Measurements from ENCODE around the gene PRPF8. TPM values are rescaled to one million over a fixed set of nuclear protein-coding genes. Genes with fewer than 3 reads are reported as not detected.
"Not testable (repeated sequence)": the region's sequence is repeated elsewhere in the genome, so short reads cannot be mapped to it uniquely, and the experiment has no call there.

The PRPF8 gene
- polyA plus RNA-seq, 12 donors, result 129 to 215 (median 179) TPM; not detected in 1

DNA sequence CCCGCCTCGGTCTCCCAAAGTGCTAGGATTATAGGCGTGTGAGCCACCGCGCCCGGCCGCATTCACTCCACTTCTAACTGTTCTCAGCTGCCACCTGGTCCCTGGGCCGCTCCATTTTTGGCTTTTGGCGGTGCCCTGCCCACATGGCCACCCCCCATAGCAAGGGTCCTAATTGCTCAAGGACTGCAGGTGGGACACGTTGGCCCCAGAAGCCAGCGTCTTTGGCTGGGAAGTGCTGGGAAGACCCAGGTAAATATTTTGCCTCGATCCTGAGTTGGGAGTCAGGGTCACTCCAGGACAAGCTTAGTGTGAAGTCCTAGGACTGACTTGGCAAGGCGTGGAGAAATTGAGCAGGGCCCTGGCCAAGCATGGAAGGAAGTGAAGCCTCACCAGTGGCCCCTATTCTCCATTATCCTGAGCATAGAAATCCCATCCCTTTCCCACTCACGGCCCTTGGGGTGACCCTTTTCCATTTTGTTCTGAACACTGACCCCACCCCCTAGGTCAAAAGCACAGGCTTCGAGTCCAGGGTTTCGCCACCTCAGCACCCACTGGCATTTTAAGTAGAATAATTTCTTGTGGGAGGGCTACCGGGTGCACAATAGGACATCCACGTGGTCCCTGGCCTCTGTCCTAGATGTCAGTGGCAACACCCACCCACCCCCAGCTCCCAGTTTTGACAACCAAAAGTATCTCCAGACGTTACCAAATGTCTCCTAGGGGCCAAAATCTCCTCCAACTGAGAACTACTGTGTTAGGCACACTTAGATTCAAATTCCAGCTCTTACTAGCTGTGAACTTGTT is 33.9 kb upstream of the PRPF8 start:
- DNase-seq, result no peak

DNA sequence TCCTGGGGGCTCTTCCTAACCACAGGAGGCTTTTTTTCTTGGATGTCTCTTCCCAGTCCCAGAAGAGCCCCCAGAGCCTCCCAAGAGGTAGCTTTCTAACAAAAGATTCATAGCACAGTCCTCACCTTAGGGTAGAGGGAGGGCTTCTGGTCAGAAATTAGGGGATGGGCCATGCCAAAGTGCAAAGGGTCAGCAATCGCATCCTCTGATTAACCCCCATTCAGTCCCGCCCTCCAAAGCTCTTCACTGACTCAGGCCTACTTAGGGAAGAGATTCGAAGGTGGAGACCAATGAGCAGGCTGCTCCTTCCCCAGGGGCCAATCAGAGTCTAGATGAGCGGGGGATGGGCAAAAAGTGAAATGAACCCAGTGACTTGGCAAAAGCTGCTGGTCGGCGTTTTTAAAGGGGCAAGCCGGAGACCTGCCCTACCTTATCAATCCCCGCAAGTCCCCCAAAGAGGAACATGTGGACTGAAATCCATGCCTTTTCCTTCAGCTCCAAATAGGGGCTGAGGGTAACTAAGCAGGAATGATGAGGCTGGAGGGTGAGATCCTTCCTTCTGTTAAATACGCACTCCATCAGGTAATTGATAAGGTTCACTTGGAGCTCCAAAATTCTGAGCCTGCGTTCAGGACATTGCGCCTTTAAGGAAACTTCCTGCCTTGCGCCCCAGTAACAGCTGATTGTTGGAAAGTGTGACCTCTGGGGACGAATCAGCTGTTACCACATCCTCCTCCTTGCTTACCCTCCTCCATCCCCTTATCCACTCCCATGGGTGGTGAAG is 32.4 kb upstream of the PRPF8 start:
- DNase-seq, result peak; percentile 88

DNA sequence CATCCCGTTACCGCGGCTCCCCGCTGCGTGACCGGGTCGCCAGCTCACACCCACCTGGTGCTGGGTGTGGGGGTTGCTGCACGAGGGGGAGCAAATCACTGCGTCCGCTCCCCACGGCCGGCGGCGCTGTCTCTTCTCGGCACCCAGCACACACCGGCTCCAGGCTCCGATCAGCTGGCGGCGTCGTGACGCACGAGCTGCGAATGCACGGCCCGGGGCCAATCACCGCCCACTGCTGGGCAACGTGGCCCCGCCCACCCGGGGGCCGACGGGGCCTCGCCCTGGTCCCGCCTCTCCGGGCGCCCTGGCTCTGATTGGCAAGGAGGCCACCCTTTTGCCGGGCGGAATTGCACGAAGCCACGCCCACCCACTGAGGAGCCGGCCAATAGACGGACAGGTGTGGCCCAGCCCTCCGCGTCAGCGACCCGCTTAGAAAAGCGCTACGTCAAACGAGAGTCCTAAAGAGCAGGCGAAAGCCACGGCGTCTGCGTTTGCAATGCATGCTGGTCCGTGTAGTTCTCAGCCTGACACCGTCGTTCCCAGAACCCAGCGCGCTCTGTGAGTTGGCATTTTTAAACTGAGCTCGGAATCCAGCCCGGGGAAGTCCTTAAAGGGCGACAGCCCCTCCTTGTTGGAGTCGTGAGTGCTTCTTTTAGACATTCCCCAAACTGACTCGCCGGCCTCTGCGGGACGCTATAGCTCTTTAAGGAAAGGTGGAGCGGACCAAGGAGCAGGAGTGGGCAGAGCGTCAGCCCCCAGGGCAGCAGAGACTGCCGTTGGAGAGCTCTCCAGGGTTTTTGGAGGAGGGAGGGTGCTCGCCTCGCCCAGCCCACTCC is 31.6 kb upstream of the PRPF8 start:
- DNase-seq, result peak; percentile 100

DNA sequence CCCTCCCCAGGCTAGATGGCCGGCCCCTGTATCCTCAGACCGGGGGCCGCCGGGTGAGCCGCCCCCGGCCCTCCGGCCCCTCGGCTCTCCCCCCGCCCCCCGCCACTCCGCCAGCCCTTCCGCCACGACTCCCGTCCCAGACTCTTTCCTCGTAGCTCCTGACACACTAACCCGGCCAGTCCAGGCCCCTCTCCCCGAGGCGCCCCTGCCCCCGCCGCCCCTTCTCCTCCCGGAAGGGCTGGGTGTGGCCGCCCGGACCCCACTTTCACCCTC is 31.1 kb upstream of the PRPF8 start:
- no peak for DNase-seq

DNA sequence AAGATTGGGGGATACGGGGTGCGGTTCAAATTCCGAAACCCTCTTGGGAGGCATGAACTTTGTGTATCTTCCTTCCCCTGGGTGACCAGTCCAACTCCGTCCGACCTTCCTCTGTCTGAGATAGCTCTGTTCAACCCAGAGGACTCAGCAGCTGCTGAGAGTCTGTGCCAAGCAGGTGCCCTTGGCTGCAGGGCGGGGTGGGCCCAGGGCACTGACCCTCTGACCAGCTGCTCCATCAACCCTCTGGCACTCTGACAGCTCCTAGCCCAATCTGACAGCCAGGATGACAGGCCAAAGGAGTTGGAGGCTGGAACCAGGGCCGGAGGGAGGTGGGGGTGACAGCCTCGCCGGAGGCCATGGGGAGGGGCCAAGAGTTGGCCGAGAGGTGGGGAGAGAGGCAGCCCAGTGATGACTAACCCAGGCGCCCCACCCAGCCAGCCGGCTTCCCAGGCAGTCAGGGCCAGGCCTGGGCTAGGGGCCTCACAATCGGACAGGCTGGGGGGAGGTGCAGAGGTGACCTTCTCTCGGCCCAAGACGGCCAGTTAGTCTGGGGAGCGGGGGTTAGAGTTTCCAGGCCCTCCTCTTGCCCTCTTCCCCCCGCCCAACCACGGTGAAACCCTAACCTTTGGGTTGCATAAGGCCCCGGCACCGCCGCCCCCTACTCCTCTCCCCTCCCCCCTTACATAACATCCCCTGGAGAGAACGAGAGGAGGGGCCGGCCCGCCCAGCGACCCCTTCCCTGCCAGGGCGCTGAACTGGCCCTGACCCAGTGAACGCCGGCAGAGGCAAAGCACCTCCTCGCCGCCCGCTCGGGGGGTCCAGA is 30.5 kb upstream of the PRPF8 start:
- peak; percentile 91 for DNase-seq

DNA sequence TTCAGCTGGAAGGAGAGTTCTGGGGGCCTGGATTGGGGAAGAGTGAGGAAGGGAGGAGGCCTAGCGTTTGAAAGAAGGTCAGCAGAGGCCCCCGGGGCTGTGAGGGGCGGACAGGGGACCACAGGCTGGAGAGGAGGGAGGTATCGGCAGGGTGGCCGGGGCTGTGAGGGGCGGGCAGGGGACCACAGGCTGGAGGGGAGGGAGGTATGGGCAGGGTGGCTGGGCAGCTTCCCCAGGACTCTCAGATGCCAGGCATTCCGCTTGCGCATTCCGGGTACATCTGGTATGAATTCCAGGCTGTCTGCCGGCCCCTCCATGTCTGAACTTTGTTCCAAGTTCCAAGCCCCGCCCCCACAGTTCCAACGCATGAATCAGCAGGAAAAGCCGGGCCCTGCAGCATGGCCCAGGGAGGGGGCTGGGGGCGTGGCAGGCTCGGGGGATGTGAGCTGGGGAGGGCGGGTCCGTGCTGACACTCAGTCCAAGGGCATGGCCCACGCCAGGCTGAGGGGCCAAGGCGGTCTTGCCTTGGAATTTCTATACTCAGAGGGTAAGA is 29.8 kb upstream of the PRPF8 start:
- DNase-seq, result peak; percentile 95

DNA sequence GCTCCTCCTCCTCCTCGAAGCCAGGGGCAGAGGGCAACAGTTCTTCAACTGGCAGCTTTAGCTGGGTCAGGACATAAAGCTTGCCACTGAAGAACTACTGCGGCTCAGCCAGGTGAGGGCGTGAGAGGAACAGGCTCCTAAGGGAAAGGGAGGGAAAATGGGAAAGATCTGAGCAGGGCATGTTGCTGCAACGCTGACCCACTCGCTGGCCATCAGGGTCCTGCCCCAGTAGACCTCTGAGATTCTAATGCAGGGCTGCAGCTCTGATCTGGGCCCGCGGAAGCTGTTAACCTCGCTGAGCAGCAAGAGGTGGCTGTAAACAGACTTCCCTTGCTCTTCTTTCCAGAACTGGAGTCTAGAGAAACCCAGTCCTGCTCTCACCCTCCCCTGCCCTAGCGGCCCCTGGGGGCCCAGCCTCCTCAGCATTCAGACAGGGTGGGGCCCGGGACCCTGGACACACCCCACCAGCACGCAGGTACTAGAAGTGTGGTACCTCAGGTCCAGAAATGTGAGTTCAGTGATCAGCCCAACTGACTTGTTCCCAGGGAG is 29.3 kb upstream of the PRPF8 start:
- DNase-seq, result no peak

DNA sequence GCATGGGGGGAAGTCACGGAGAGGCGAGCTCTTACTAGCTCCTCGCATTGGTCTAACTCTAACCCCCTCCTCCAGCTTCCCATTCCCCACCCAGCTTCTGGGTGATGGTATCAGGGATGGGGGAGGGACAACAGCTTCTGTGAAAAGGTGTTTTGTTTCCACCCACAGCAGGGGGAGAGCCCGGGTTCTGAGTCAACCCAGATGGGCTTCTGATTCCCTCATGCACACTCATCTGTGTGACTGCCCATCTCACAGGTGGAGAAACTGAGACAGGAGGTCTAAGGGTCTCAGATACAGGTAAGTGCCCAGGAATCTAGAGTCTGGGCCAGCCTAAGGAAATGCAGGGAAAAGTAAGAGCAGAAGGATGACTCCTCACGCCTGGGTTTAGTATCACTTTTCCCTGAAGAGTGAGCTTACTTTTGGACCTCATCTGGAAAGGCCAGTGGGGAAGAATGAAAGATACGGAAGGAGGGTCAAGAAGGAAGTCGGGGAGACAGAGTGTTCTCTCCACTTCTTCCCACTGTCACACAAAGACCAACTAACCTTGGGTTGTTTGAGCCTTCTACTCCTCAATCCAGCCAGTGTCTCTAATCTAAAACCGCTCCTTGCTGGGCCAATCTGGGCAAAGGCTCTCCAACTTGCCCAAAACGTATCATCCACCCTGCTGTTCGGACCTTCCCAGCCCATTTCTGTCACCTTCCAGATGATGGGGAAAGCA is 28.7 kb upstream of the PRPF8 start:
- no peak for DNase-seq

DNA sequence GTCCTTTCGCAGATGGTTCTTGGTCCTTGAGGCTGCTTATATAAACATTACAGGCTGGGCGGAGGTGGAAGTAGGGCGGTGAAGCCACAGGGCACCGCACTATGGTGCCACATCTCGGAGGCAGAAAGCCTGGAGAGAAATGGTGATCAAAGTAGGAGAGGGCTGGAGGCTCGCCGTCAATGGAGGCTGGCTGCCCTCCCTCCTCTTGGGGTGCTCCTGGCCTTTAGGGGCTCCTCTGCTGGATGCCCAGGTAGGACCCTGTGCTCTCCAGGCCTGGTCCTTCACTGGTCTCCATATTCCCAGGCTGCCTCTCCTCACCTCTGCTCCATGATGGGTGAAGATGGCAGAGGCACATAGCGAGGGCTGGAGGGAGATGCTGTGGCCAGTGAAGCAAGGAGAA is 27.6 kb upstream of the PRPF8 start:
- no peak for DNase-seq

DNA sequence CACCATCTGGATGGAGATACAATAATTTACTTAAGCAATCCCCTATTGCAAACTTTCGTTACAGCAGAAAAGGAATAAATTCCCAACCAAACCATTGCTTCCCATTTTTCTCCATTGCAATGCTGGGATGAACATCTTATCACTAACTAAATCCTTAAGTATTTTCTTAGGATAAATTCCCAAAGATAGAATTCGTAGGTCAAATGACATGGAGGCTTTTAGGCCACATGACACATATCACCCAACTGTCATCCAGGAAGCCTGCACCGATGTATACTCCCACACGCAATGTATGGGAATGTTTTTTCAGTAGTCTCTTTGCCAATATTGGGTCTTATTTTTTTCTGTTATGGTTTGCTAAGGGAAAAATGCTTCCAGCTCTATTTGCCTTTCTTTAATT is 27.1 kb upstream of the PRPF8 start:
- DNase-seq, result no peak

DNA sequence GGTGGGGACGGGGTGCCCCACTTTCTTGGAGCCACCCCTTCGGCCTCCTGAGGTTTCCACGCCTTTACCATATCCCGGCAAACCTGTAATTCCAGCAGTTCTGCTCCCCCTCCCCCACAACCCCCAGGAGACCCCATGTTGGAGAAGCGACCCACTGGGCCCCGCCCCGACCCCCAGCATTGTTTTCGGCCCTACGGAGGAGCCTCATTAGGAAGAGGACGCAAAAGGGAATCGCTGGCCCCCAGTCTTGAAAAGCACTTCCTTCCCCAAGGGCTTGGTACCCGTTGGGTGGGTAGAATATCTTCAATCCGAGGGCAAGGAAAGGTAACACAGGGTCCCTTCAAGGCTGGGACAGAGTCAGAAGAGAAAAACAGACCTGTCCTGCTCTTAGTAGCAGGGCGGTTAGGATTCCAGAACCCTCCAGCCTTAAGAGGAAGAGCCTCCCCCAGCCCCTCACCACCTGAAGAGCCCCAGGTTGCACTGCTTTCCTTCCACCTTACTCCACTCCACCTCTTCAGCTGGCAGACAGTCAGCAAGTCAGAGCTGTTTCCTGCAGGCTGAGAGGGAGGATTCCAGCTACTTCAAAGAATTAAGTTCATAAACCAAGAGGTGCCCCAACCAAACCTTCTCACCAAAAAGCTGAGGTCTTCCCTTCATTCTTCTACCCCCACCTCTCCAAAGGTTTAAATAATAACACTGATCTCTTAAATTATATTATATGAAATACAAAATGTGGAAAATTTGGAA is 26.3 kb upstream of the PRPF8 start:
- no peak for DNase-seq

DNA sequence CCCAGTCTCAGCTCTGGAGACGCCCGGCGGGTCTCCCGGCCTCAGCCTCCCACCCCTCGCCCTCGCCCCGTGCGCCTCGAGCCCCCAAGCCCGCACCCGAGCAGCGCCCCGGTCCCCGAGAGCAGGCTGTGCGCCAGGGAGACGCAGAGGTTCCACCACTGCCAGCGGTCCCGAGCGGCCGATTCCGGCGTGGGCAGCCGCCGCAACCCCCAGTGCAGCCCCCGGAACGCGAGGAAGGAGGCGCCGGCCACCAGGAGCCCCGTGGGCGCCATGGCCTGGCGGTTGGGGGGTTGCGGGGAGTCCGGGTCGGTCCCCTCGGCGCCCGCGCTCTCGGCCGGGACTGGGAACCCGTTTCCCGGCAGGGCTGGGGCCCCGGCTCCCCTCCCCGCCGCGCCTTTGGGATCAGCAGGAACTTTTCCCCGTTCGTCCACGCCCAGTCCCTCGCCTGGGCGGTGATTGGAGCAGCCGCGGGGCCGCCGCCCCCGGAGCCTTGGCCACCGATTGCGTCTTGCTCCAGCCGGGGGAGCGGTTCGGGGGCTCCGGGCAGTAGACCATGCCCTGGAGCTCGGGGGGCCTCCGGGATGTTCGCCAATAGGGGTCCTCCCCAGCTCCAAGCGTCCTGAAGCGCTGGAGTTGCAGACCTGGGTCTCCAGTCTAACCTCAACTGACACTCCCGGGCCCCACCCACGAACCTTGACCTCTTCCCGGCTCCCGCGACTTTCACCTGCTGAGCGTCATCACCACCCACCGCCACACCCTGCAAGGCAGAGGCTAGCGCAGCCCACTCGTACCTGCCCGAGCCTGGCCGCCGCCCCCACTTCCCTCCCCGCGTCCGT is 25.5 kb upstream of the PRPF8 start, which contains the start of gene TLCD2:
TSS of gene TLCD2 (minus strand) at position 407 of the 836 bp plus-strand sequence. CDS start at position 272, 135 bp downstream.
- DNase-seq, result peak; percentile 58

DNA sequence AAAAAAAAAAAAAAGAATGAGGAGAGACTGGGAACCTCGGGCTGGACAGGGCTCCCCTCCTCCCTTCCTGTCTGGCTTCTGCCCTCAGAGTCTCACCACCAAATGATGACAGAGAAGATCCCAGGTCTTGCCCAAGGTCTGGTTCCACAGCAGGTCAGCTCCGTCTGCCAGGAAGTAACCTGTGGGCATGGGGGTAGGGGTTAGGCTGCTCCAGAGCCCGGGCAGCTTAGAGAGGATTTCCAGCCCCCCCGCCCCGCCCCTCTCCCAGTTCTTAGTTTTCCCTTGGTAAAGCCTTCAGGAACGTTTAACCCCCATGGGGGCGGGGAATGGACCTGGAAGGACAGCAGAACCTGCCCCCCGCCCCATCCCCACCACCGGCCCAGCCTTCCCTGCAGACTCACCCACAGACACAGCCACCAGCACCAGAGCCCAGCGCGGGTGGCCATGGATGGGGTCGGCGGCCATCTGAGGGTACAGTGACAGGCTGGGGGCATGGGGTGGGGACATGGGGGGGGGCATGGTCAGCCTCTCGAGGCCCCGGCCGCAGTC is 24.8 kb upstream of the PRPF8 start:
- no peak for DNase-seq

DNA sequence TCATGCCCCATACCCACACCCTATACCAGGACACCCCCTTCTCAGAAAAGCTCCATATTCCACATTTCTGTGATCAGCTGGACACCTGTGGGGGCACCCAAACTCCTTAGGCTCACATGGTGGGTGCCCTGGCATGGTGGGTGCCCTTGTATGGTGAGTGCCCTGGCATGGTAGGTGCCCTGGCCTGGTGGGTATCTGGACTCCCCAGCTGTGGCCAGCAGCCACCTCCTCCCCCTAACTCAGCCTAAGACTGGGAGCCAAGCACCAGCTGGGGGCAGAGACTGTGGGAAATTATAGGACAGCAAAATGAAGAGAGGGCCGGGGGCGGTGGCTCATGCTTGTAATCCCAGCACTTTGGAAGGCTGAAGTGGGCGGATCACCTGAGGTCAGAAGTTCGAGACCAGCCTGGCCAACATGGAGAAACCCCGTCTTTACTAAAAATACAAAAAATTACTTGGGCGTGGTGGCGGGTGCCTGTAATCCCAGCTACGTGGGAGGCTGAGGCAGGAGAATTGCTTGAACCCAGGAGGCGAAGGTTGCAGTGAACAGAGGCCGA is 24.2 kb upstream of the PRPF8 start:
- not testable (repeated sequence) for DNase-seq

DNA sequence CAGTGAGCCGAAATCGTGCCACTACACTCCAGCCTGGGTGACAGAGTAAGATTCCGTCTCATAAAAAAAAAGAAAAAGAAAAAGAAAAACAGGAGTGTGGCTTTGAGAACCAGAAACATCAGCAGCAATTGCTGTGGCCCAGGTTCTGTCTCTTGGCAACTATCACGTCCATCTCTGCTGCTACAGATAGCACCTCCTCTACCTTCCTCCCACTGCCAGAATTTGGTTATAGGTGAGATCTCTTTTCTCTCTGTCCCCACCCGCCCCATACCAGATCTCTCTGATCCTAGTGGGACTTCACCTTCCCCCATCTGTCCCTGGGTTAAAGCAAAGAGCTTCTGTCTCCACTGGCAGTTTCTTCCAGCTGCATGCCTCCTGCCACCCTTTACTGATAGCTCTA is 22.4 kb upstream of the PRPF8 start:
- no peak for DNase-seq

DNA sequence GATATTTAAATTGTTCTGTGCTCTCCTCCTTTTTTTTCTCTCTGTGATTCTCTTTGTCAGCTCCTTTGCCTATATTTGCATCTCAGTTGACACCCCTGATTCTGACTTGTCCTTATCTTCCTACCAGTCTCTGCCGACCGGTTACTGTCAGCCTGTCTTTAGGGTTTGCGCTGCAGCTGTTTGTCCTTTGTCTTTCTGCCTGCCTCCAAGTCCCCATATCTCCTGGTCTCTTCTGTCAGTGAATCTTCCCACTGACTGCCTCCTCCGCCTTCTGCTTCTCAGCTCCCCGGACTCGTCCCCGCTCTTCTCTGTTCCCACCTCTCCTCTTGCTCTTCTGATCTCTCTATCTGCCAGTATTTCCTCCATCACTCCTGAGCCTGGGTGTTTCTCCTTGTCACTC is 20.3 kb upstream of the PRPF8 start:
- DNase-seq, result no peak

DNA sequence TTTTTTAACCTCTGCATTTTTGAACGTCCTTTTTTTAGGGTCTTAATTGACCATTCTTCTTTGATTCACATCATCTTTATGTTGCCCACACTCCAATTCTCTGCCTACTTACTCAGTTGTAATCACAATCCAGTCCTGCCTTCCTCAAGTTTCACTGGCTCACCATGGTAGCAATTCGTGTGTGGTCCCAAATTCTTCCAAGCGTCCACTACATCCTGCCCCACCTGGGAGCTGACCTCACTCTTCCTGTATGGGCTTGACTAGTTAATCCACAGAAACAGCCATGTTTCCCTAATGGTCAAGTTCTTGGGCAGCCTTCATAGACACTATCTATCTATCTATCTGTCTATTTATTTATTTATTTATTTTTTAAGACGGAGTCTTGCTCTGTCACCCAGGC is 18.4 kb upstream of the PRPF8 start:
- DNase-seq, result no peak

DNA sequence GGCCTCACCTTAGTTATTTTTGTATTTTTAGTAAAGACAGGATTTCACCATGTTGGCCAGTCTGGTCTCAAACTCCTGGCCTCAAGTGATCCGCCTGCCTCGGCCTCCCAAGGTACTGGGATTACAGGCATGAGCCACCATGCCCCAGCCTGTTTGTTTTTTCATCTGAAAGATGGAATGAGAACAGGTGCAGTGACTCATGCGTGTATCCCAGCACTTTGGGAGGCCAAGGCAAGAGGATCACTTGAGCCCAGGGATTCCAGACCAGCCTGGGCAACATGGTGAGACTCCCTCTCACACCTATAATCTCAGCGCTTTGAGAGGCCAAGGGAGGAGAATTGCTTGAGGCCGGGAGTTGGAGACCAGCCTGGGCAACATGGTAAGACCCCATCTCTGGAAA is 15.2 kb upstream of the PRPF8 start:
- DNase-seq, result not testable (repeated sequence)

Measured in muscle of arm (tissue), 12 donors.